ENCODE results near the gene SLF2. TPM values are rescaled to one million over a fixed set of nuclear protein-coding genes. Genes with fewer than 3 reads are reported as not detected.

The SLF2 gene
- total and polyA plus RNA-seq, 4 donors, result 34.1 to 64.2 (median 41.9) TPM

GRCh38 chr10:100908378-100908777, 4.4 kb upstream of the SLF2 start:
- Histone ChIP-seq H3K36me3 (ENCODE audit: control insufficient read depth, insufficient read depth, low read length) (no peaks in the 10 kb centered on the region), H3K27ac (ENCODE audit: low read depth, low read length) (no peak overlapping the region), H3K4me3 (ENCODE audit: low read depth, low read length) (no peak overlapping the region), H3K4me1 (ENCODE audit: control insufficient read depth, insufficient read depth, low read length) (peaks cover 2% of the 10 kb centered on the region), H3K9me3 (ENCODE audit: control insufficient read depth, insufficient read depth, low read length) (no peaks in the 10 kb centered on the region), H3K27me3 (ENCODE audit: control insufficient read depth, insufficient read depth, low read length) (no peaks in the 10 kb centered on the region)
- WGBS (ENCODE audit: insufficient coverage), result 95% methylated on average over 6 of the region's 8 CpGs
- no peak for DNase-seq (ENCODE audit: low read depth in 4 of 6, low spot score in 6 of 6)

DNA sequence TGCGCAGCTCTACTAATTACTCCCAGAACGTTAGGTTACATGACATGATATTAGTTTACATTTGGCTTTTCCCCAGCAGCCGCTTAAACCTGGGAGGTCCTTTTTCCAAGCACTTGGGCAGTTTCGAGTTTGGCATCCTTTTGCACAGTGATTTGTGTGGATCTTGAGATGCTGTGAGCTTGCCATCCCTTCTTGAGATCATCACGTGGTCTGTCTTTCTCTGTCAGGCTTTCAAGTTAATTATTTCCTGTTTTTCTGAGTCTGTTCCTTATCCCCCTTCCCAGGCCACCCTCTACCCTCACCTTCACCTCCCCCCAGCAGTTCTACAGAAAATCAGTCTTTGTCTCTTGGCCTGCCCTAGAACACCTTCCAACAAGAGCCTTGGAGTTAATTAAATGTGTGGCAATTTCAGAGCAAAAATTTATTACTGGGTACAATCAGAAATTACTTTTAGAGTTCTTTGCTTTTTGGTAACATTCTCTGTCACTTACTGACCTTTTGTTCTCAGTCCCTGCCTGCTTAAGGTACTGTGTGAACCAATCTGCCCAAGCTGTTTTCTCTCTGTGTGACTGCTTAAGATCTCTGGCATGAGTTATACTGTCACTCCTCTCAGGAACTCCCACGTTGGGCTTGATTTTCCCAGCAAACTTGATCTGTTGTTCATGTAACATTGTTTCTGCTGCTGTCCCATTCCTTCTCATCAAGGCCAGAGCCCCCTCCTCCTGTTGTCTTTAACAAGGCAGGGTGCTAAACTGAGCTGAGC, 3.1 kb upstream of the SLF2 start:
- no peak overlapping the region for H3K27ac ChIP-seq (ENCODE audit: low read depth, low read length)
- 0% methylated on average over 1 of the region's 6 CpGs for WGBS (ENCODE audit: insufficient coverage)
- H3K36me3 ChIP-seq (ENCODE audit: control insufficient read depth, insufficient read depth, low read length), result no peaks in the 10 kb centered on the region
- H3K9me3 ChIP-seq (ENCODE audit: control insufficient read depth, insufficient read depth, low read length), result no peaks in the 10 kb centered on the region
- no peak for DNase-seq (ENCODE audit: low read depth in 4 of 6, low spot score in 6 of 6)
- no peak overlapping the region for H3K4me3 ChIP-seq (ENCODE audit: low read depth, low read length)
- no peaks in the 10 kb centered on the region for H3K27me3 ChIP-seq (ENCODE audit: control insufficient read depth, insufficient read depth, low read length)
- peaks cover 2% of the 10 kb centered on the region for H3K4me1 ChIP-seq (ENCODE audit: control insufficient read depth, insufficient read depth, low read length)

DNA sequence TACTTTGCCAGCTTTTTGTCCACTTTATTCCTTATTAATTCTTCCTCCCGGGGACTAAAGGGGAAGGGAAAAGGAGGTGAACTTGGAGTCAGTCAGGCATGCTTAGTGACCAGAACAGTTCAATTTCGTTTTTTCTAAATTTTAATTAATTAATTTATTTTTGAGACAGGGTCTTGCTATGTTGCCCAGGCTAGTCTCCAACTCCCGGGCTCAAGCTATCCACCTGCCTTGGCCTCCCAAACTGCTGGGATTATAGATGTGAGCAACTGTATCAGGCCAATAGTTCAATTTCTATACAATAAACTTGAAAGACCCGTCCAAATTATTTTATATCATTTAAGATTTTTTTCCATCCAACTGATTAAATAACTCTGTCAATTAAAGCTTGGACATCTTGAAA, 1.3 kb upstream of the SLF2 start:
- Histone ChIP-seq H3K4me1 (ENCODE audit: control insufficient read depth, insufficient read depth, low read length) (peaks cover 2% of the 10 kb centered on the region), H3K36me3 (ENCODE audit: control insufficient read depth, insufficient read depth, low read length) (no peaks in the 10 kb centered on the region), H3K9me3 (ENCODE audit: control insufficient read depth, insufficient read depth, low read length) (no peaks in the 10 kb centered on the region), H3K27ac (ENCODE audit: low read depth, low read length) (peak overlapping the region; percentile 97), H3K4me3 (ENCODE audit: low read depth, low read length) (no peak overlapping the region), H3K27me3 (ENCODE audit: control insufficient read depth, insufficient read depth, low read length) (no peaks in the 10 kb centered on the region)
- DNase-seq (ENCODE audit: low read depth in 4 of 6, low spot score in 6 of 6), result no peak
- WGBS (ENCODE audit: insufficient coverage), result no CpG with 5 or more reads among the region's 4 CpGs

GRCh38 chr10:100912013-100912604, 654 bp upstream of the SLF2 start:
- WGBS (ENCODE audit: insufficient coverage), result 11% methylated on average over 11 of the region's 12 CpGs
- H3K27ac ChIP-seq (ENCODE audit: low read depth, low read length), result peak overlapping the region; percentile 97
- no peak for DNase-seq (ENCODE audit: low read depth in 4 of 6, low spot score in 6 of 6)
- H3K9me3 ChIP-seq (ENCODE audit: control insufficient read depth, insufficient read depth, low read length), result no peaks in the 10 kb centered on the region
- H3K4me3 ChIP-seq (ENCODE audit: low read depth, low read length), result peak overlapping the region; percentile 100
- H3K36me3 ChIP-seq (ENCODE audit: control insufficient read depth, insufficient read depth, low read length), result peaks cover 2% of the 10 kb centered on the region
- H3K27me3 ChIP-seq (ENCODE audit: control insufficient read depth, insufficient read depth, low read length), result no peaks in the 10 kb centered on the region
- H3K4me1 ChIP-seq (ENCODE audit: control insufficient read depth, insufficient read depth, low read length), result peaks cover 2% of the 10 kb centered on the region

DNA sequence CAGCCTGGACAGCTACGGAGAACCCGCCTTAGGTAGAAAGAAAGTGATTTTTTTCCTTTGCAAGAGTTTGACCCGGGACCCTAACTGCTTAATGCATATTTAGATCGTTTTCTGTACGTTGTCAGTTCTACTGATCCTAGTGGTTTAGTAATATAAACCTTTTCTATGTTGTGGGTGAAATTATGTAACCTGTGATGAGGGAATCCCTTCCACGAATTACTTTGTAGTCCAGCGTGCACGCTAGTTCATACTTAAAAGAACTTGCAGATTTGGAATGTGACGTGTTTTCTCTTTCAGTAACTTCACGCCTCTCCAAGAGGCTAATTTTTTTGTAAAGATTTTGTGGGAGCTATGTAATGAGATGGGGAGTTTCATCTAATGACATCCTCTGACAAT, 705 bp downstream of the SLF2 start:
- DNase-seq (ENCODE audit: low read depth in 4 of 6, low spot score in 6 of 6), result no peak
- H3K27ac ChIP-seq (ENCODE audit: low read depth, low read length), result no peak overlapping the region
- H3K9me3 ChIP-seq (ENCODE audit: control insufficient read depth, insufficient read depth, low read length), result no peaks in the 10 kb centered on the region
- no peaks in the 10 kb centered on the region for H3K27me3 ChIP-seq (ENCODE audit: control insufficient read depth, insufficient read depth, low read length)
- peaks cover 9% of the 10 kb centered on the region for H3K36me3 ChIP-seq (ENCODE audit: control insufficient read depth, insufficient read depth, low read length)
- H3K4me3 ChIP-seq (ENCODE audit: low read depth, low read length), result peak overlapping the region; percentile 100
- peaks cover 2% of the 10 kb centered on the region for H3K4me1 ChIP-seq (ENCODE audit: control insufficient read depth, insufficient read depth, low read length)
- WGBS (ENCODE audit: insufficient coverage), result 0% methylated on average over 2 of the region's 10 CpGs

- WGBS (ENCODE audit: insufficient coverage), result no CpG with 5 or more reads among the region's 3 CpGs
- H3K27me3 ChIP-seq (ENCODE audit: control insufficient read depth, insufficient read depth, low read length), result no peaks in the 10 kb centered on the region
- H3K4me3 ChIP-seq (ENCODE audit: low read depth, low read length), result no peak overlapping the region
- no peaks in the 10 kb centered on the region for H3K4me1 ChIP-seq (ENCODE audit: control insufficient read depth, insufficient read depth, low read length)
- H3K27ac ChIP-seq (ENCODE audit: low read depth, low read length), result no peak overlapping the region
- DNase-seq (ENCODE audit: low read depth in 4 of 6, low spot score in 6 of 6), result no peak
- no peaks in the 10 kb centered on the region for H3K9me3 ChIP-seq (ENCODE audit: control insufficient read depth, insufficient read depth, low read length)
- H3K36me3 ChIP-seq (ENCODE audit: control insufficient read depth, insufficient read depth, low read length), result peaks cover 20% of the 10 kb centered on the region
These were observed 4.3 kb downstream of the SLF2 start for GRCh38 chr10:100917071-100917470.

GRCh38 chr10:100923580-100923979, 10.8 kb downstream of the SLF2 start:
- Histone ChIP-seq H3K9me3 (ENCODE audit: control insufficient read depth, insufficient read depth, low read length) (no peaks in the 10 kb centered on the region), H3K27me3 (ENCODE audit: control insufficient read depth, insufficient read depth, low read length) (no peaks in the 10 kb centered on the region), H3K4me3 (ENCODE audit: low read depth, low read length) (no peak overlapping the region), H3K4me1 (ENCODE audit: control insufficient read depth, insufficient read depth, low read length) (no peaks in the 10 kb centered on the region), H3K36me3 (ENCODE audit: control insufficient read depth, insufficient read depth, low read length) (peaks cover 41% of the 10 kb centered on the region), H3K27ac (ENCODE audit: low read depth, low read length) (no peak overlapping the region)
- DNase-seq (ENCODE audit: low read depth in 4 of 6, low spot score in 6 of 6), result no peak

- H3K27me3 ChIP-seq (ENCODE audit: control insufficient read depth, insufficient read depth, low read length), result no peaks in the 10 kb centered on the region
- no CpG with 5 or more reads among the region's 5 CpGs for WGBS (ENCODE audit: insufficient coverage)
- H3K9me3 ChIP-seq (ENCODE audit: control insufficient read depth, insufficient read depth, low read length), result no peaks in the 10 kb centered on the region
- H3K36me3 ChIP-seq (ENCODE audit: control insufficient read depth, insufficient read depth, low read length), result peaks cover 40% of the 10 kb centered on the region
- no peak for DNase-seq (ENCODE audit: low read depth in 4 of 6, low spot score in 6 of 6)
- no peaks in the 10 kb centered on the region for H3K4me1 ChIP-seq (ENCODE audit: control insufficient read depth, insufficient read depth, low read length)
- H3K4me3 ChIP-seq (ENCODE audit: low read depth, low read length), result no peak overlapping the region
- H3K27ac ChIP-seq (ENCODE audit: low read depth, low read length), result no peak overlapping the region
These were observed 14.5 kb downstream of the SLF2 start for GRCh38 chr10:100927266-100927665.

DNA sequence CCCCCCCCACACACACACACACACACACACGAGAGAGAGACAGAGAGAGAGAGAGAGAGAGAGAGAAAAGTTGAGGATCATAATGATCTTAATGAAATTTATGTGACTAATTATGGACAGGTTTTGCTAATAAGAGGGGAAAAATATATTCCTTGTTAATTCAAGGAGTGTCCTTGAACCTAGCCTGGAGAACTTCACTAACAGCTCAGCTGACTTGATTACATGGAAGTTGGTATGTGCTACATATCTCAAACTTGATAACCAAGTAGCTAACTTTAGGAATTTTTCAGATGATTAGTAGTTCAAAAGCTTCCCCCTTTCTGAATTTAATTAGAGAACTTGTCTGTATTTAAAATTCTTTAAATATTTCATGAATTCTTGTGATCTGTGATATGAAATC, 15.3 kb downstream of the SLF2 start:
- DNase-seq (ENCODE audit: low read depth in 4 of 6, low spot score in 6 of 6), result no peak
- H3K27ac ChIP-seq (ENCODE audit: low read depth, low read length), result no peak overlapping the region
- H3K9me3 ChIP-seq (ENCODE audit: control insufficient read depth, insufficient read depth, low read length), result no peaks in the 10 kb centered on the region
- no peaks in the 10 kb centered on the region for H3K4me1 ChIP-seq (ENCODE audit: control insufficient read depth, insufficient read depth, low read length)
- H3K4me3 ChIP-seq (ENCODE audit: low read depth, low read length), result no peak overlapping the region
- peaks cover 37% of the 10 kb centered on the region for H3K36me3 ChIP-seq (ENCODE audit: control insufficient read depth, insufficient read depth, low read length)
- WGBS (ENCODE audit: insufficient coverage), result no CpG with 5 or more reads among the region's 1 CpG
- no peaks in the 10 kb centered on the region for H3K27me3 ChIP-seq (ENCODE audit: control insufficient read depth, insufficient read depth, low read length)

DNA sequence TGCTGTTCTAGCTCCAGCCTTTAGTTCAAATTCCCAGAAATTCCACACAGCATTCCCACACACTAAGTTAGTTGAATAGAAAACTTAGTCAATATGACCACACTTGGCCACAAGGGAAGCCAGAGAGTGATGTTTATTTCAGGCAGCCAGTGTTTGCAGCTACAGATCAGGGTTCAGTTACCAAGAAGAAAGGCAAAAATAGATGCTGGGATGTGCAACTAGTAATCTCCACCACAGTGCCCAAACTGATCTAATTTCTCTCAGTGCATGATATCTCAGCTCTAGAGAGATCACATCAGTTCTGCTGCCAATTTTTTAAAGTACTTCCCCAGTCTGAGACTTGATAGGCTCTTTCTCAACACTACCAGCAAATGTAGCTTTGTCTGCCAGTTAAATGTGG, 17.6 kb downstream of the SLF2 start:
- H3K4me3 ChIP-seq (ENCODE audit: low read depth, low read length), result no peak overlapping the region
- no peak for DNase-seq (ENCODE audit: low read depth in 4 of 6, low spot score in 6 of 6)
- no peaks in the 10 kb centered on the region for H3K4me1 ChIP-seq (ENCODE audit: control insufficient read depth, insufficient read depth, low read length)
- no peak overlapping the region for H3K27ac ChIP-seq (ENCODE audit: low read depth, low read length)
- no peaks in the 10 kb centered on the region for H3K27me3 ChIP-seq (ENCODE audit: control insufficient read depth, insufficient read depth, low read length)
- H3K36me3 ChIP-seq (ENCODE audit: control insufficient read depth, insufficient read depth, low read length), result peaks cover 35% of the 10 kb centered on the region
- no peaks in the 10 kb centered on the region for H3K9me3 ChIP-seq (ENCODE audit: control insufficient read depth, insufficient read depth, low read length)
